NCI-H2196 treated with DMSO at 0.1 percent for 48 hours (cell line): ENCODE measurements around the gene ZNF429.
"Not testable (repeated sequence)": the region's sequence is repeated elsewhere in the genome, so short reads cannot be mapped to it uniquely, and the experiment has no call there.

Experiments
- DNase-seq: peaks from one replicate; lab custom pipeline; 2025; ENCODE audit not compliant: unreplicated experiment; lab: John Stamatoyannopoulos, UW

ZNF429 gene

DNA sequence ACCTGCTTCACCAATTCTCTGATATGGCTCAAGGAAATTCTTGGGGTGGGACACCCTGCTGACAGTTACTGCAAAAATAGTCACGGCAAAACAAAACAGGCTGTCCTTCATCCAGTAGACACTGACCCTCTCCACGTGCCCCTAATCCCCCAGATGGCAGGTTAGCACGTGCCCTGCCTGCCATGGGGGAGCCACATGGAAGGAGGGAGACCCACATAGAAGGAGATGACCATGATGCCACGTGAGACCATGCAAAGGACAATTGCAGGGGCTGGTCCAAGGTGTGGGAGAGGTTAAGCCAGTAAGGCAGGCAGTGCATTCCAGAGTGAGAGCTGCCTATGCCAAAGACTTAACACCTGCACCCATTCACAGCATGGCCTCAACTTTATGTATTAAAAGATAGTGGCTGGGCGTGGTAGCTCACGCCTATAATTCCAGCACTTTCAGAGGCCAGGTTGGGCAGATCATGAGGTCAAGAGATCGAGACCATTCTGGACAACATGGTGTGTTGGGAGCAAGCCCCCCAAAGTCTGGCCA is 82.7 kb downstream of the ZNF429 start:
- no peak for DNase-seq

DNA sequence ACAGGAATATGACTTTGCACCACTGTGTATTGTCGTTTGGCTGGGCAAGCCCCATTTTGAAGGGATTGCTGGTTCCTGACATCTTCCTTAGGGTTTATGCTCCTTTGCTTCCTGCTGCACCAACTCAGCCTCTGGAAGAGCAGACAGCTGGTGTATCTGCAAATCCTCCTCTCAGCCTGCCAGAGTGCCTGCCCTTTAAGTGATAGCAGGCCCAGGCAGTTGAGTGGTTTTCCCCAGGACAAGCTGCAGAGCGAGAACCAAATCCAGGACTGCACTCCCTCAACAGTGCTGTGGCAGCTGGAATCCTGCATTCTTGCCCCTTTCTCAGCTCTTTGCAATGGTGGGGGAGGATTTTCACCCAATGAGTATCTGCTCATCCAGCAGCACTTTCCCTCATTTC is 85.5 kb downstream of the ZNF429 start:
- DNase-seq = no peak

GRCh38 chr19:21593008-21593481 is 87.6 kb downstream of the ZNF429 start:
- DNase-seq = no peak

GRCh38 chr19:21593502-21593901 is 88.1 kb downstream of the ZNF429 start:
- DNase-seq = no peak

GRCh38 chr19:21593934-21594820 is 88.8 kb downstream of the ZNF429 start:
- no peak for DNase-seq

- no peak for DNase-seq
Measured at GRCh38 chr19:21595185-21595584, 89.8 kb downstream of the ZNF429 start.

GRCh38 chr19:21602082-21602658 is 96.8 kb downstream of the ZNF429 start:
- DNase-seq = no peak

DNA sequence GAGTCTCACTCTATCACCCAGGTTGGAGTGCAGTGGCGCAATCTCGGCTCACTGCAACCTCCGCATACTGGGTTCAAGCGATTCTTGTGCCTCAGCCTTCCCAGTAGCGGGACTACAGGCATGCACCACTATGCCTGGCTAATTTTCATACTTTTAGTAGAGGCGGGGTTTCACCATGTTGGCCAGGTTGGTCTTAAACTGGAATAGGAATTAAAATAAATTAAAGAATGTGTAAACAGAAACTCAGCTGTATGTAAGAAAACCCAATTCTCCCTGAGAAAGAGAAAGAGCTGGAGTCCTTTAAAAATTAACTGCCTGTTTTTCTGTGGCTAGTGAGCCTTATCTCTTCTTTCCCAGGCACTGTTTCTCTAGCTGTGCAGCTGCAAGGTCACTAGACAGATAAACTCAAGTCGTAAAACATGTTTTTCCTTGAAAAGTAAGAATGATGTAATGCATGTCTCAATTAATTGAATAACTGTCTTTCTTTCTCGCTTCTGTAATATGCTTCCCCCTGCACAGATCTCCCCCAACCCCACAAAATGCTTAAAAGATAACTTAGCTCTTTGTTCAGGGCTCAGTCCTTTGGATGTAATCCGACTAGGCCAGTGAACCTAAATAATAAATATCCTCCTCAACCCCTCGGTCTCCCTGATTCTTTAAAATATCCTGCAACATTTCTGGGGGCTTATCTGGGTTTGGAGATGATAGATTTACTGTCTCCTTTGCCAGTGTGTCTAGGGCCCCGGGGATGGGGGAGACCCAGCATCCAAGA is 97.4 kb downstream of the ZNF429 start:
- DNase-seq = not testable (repeated sequence)

- no peak for DNase-seq
Measured at GRCh38 chr19:21603431-21604231, 98.2 kb downstream of the ZNF429 start.

GRCh38 chr19:21604351-21604926 is 99.0 kb downstream of the ZNF429 start:
- no peak for DNase-seq
